Testis (tissue), 2 donors: Measurements from ENCODE around the gene DOP1B.

ENCODE experiments used
- POLR2A ChIP-seq: fragments of 450-650 bp; IDR thresholded peaks from one replicate; pipeline ENCODE4 v1.6.1; 2017; ENCODE audit warnings: antibody characterized with exemption, mild to moderate bottlenecking, moderate library complexity
- TF ChIP-seq, protein P1 (sequence below), 3 experiments: fragments of 450-650 bp in 2 of 3; fragments of 200-600 bp in 1 of 3; sonication (generic) in 1 of 3; IDR thresholded peaks; one replicate each; pipeline ENCODE4 v1.5.1; 2016 to 2019; ENCODE audit warnings: antibody characterized with exemption in 3 of 3, mild to moderate bottlenecking in 2 of 3, moderate library complexity in 1 of 3

DNA sequence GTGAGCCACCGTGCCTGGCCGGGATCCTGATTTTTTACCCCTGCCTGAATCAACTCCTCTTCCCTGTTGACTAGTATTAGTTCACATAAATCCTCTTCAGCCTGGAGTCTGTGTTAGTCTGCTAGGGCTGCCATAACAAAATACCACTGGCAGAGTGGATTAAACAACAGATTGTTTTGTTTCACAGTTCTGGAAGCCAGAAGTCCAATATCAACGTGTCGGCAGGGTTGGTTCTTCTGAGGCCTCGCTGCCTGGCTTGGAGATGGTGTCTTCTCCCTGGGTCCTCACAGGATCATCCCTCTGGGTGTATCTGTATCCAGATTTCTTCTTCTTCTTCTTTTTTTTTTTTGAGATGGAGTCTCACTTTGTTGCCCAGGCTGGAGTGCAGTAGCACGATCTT is 18.2 kb downstream of the DOP1B start:
- TF ChIP-seq, protein P1, sequence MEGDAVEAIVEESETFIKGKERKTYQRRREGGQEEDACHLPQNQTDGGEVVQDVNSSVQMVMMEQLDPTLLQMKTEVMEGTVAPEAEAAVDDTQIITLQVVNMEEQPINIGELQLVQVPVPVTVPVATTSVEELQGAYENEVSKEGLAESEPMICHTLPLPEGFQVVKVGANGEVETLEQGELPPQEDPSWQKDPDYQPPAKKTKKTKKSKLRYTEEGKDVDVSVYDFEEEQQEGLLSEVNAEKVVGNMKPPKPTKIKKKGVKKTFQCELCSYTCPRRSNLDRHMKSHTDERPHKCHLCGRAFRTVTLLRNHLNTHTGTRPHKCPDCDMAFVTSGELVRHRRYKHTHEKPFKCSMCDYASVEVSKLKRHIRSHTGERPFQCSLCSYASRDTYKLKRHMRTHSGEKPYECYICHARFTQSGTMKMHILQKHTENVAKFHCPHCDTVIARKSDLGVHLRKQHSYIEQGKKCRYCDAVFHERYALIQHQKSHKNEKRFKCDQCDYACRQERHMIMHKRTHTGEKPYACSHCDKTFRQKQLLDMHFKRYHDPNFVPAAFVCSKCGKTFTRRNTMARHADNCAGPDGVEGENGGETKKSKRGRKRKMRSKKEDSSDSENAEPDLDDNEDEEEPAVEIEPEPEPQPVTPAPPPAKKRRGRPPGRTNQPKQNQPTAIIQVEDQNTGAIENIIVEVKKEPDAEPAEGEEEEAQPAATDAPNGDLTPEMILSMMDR (IDR thresholded peaks at IDR 0.05) = no peak
- no peak for TF ChIP-seq POLR2A
